Measurements from ENCODE around the gene EVI2B.
"Not testable (repeated sequence)": the region's sequence is repeated elsewhere in the genome, so short reads cannot be mapped to it uniquely, and the experiment has no call there.

The EVI2B gene, protein sequence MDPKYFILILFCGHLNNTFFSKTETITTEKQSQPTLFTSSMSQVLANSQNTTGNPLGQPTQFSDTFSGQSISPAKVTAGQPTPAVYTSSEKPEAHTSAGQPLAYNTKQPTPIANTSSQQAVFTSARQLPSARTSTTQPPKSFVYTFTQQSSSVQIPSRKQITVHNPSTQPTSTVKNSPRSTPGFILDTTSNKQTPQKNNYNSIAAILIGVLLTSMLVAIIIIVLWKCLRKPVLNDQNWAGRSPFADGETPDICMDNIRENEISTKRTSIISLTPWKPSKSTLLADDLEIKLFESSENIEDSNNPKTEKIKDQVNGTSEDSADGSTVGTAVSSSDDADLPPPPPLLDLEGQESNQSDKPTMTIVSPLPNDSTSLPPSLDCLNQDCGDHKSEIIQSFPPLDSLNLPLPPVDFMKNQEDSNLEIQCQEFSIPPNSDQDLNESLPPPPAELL

GRCh38 chr17:31313982-31314781, at the start of gene EVI2B:
EVI2B (minus strand) TSS chr17:31314054; CDS start chr17:31305609, 8,445 bp downstream.
- DNase-seq (ENCODE audit: low read depth in 2 of 2) = no peak

GRCh38 chr17:31357839-31358394, 44.1 kb upstream of the EVI2B start:
- DNase-seq (ENCODE audit: low read depth in 2 of 2) = no peak

DNA sequence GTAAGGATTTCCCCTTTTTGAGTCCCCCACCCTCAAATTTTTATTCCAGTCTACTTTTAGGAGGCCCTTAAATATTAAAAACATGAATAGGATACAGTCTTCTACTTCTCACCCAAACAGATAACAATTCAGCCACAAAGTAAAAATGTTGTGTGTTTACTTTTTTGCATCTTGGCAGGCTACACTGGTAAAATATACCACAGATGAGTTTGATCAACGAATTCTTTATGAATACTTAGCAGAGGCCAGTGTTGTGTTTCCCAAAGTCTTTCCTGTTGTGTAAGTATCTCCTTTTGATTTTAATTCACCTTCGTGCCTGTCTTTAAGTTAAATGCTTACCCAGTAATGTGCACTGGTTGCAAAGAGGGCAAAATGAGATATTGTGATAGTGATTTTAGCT, 43.2 kb upstream of the EVI2B start:
- DNase-seq (ENCODE audit: low read depth in 2 of 2) = no peak

GRCh38 chr17:31355935-31356334, 42.1 kb upstream of the EVI2B start:
- DNase-seq (ENCODE audit: low read depth in 2 of 2) = no peak

DNA sequence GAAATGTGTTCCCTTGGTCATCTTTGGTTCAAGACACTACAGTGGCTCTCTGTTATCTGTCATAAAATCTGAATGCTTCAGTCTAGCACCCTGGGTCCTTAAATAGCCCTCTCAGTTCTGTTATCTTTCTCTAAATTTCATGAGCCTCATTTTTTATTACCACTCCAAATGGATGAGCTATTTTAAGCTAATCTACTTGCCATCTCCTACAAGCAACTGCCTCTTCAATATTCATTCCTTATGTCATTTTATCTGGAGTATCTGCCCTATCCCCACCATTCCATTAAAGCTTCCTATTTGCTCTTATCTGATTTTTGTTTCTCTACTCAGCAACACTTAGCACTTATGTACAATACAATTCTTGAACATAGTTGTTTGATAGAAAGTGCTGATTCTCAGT, 35.6 kb upstream of the EVI2B start:
- DNase-seq (ENCODE audit: low read depth in 2 of 2) = no peak

DNA sequence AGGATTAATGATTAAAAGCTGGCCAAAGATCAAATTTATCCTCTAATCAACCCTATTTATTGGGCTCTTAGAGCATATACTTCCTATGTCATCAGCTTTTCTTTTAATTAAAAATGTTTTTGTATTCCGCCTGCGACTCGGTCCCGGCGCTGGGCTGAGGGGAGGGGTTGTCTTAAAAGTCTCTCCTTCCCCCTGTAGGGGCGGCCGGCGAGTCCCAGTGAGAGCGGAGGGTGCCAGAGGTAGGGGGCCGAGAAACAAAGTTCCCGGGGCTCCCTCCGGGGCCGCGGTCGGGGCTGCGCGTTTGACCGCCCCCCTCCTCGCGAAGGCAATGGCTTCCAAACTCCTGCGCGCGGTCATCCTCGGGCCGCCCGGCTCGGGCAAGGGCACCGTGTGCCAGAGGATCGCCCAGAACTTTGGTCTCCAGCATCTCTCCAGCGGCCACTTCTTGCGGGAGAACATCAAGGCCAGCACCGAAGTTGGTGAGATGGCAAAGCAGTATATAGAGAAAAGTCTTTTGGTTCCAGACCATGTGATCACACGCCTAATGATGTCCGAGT, 31.4 kb upstream of the EVI2B start:
- not testable (repeated sequence) for DNase-seq (ENCODE audit: low read depth in 2 of 2)

DNA sequence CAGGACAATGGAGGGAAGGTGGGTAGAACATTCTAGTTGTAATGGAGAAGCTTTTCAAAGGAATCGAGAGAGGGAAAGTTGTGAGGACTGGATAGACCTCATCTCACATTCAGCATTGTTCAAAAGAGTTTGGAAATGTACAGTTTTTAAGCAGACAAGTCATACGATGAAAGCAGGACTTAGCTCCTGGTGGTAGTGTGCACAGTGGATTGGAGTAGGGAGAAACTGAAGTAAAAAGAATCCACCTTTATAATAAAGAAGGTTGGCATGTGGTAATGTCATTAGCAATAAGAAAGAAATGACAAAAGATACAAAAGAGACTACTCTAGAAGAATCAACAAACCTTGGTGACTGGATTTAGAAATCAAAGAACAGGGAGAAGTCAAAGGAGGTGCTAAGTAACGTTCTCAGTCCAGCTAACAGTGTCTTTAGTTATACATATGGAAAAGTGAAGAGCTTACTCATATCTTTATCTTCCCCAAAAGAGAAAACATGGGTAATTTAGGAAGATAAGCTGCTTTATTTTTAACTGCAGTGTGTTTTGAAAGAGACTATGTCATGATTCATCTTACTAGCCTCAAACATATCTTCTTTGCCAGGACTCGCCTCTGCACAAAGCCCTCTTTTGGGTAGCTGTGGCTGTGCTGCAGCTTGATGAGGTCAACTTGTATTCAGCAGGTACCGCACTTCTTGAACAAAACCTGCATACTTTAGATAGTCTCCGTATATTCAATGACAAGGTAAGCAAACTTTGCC, 26.2 kb upstream of the EVI2B start:
- DNase-seq (ENCODE audit: low read depth in 2 of 2) = no peak

DNA sequence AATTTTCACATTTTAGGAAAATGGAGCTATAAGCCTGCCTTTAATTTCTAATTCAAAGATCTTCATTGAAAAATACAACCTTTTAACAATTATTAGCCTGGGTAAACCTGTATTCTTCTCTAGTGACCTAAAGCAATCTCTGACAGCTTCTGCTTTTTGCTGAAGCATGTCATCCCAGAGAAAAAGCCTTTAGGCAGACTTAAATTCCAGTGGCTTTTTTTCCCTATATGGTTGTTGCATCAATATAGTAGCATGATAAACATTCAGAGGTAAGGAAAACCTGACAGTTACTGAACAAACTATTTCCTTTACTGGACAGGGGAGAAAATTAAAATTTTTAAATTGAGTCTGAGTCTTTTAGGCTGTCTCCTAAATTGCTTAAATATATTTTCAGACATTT, 15.4 kb upstream of the EVI2B start:
- DNase-seq (ENCODE audit: low read depth in 2 of 2) = no peak

GRCh38 chr17:31328160-31328535, 14.3 kb upstream of the EVI2B start:
- DNase-seq (ENCODE audit: low read depth in 2 of 2) = no peak

DNA sequence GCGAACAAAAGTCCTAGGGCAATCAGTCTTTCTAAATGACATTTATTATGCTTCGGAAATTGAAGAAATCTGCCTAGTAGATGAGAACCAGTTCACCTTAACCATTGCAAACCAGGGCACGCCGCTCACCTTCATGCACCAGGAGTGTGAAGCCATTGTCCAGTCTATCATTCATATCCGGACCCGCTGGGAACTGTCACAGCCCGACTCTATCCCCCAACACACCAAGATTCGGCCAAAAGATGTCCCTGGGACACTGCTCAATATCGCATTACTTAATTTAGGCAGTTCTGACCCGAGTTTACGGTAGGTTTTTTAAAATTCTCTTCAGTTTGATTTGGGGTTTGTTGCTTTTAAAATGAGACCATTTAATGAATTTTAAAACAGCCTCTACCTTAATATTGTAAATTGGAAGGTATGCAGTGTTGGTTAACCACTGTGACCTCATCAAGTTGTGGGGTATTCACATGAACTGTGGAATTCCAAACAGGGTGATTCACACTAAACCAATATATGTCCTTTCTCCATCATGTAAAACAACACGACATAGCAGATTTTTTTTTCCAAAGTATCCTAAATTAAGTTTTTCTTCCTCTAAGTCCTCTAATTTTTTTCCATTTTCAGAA, 13.8 kb upstream of the EVI2B start:
- DNase-seq (ENCODE audit: low read depth in 2 of 2) = no peak

DNA sequence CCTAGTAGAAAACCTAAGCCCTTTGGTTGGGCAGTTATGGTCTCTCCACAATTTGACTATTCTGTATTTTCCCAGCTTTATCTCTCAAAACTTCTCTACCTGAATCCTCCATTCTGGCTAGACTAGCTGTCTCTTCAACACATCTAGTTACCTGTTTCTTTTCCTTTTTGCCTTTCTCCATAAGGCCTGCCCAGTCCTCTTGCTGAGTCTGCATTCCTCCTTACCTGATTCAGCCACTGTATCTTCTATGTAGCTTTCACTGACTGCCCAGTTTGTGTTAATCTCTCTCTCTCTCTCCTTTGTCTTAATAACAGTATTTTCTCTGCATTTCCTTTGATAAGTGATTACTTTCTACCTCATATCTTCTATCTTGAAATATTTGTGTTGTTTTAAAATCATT, 9.7 kb upstream of the EVI2B start:
- no peak for DNase-seq (ENCODE audit: low read depth in 2 of 2)

- no peak for DNase-seq (ENCODE audit: low read depth in 2 of 2)
These were observed 8.1 kb upstream of the EVI2B start for GRCh38 chr17:31321966-31322365.

DNA sequence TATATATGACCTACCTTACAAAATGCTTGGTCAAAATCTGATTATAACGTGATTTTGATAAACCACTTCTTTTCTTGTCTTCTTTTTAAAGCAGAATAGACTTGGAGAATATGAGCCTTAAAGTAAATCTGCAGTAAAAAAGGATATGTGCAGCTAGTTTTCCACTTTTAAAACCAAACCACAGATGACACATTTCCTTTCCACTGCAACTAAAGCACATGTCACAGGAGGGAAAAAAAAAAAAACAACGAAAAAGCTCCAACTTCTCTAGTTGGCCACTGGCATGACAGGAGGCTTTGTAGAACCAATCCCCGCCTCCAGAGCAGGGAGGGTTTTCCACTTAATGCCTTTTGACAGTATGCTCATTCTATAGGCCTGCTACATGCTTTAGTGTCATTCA, 7.6 kb upstream of the EVI2B start, which contains the start of gene EVI2A:
EVI2A (minus strand) TSS at position 142 of the 400 bp plus-strand sequence. CDS start 2,609 bp downstream, outside the sequence.
- peak; percentile 49 to 56 for DNase-seq (ENCODE audit: low read depth in 2 of 2)

- DNase-seq (ENCODE audit: low read depth in 2 of 2) = no peak
These were observed 6.9 kb upstream of the EVI2B start for GRCh38 chr17:31320791-31321190.

DNA sequence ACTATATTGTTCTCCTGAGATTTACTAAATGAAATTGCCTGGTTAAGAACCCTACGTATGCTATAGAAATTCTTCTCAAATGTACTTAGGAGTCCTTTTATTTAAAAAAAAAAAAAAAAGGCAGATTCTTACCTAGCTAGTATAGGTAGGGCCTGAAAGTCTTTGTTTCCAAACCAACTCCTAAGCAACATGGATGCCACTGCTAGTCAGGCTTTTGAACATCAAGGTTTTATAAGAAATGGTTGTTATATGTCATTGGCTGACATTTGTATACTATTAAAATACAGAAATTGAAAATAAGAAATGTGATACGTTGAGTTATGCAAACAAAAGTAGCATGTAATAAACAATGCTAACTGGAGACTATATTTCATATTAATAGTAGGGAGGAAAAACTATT, 6.4 kb upstream of the EVI2B start:
- no peak for DNase-seq (ENCODE audit: low read depth in 2 of 2)

DNA sequence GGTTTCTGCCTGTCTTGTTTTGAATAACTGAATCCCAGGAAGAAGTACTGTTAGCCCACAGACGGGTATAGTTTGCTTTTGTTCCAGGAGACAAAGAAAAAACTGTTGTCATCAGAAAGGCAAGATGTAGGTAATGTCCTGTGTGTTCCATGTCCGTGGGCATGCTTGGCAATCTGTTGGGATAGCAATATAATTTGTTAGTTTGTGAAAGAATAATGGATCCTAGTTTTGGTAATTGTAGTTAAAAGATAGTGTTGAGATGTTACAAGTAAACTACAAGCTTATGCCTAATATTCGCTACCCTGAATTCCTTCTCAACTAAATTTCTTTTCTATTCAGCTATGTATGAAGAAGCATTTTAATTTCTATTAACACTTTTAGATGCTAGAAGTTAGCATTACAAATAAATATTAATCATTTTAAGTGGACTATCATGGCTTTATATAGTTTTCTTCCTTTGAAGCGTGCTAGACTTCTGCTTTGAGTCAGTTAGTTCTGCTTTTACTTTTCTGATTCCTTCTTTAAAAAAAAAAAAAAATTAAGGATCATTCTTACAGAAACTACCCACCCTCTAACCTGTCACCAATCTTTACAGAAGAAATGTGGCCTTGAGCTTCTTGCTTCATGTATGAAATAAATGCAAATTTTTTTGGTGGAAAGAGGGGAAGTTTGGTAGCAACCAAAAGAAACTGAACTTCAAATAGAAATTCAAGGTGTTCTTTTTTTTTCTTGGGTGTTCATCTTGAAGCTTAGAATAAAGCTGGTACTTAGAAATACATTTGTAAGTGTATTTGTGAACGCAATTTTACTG, 5.2 kb upstream of the EVI2B start:
- no peak for DNase-seq (ENCODE audit: low read depth in 2 of 2)

DNA sequence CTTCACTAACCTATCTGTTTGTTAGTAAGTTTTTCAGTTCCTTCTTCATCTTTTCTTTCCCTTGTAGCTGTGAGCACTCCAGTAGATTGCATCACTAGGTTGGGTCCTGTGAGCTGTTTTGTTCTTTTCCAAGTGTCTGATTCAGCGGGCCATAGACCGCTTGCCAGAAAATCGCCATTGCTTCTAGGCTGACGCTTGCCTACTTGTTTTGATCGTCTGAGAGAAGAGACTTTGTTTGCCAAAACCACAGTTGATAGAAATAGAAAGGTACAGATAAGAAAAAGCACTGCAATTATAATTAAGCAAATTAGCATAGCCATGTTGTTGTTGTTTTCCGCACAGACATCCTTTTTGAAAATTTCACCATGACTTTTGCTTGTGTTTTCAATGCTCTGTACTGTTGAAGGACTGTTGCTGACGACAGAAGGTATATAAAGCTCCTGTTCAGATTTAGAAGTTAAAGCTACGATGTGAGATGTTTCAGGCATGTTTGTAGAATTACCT, 4.5 kb upstream of the EVI2B start:
- peak; percentile 23 to 26 for DNase-seq (ENCODE audit: low read depth in 2 of 2)

GRCh38 chr17:31314782-31315100, 887 bp upstream of the EVI2B start:
- DNase-seq (ENCODE audit: low read depth in 2 of 2) = no peak

DNA sequence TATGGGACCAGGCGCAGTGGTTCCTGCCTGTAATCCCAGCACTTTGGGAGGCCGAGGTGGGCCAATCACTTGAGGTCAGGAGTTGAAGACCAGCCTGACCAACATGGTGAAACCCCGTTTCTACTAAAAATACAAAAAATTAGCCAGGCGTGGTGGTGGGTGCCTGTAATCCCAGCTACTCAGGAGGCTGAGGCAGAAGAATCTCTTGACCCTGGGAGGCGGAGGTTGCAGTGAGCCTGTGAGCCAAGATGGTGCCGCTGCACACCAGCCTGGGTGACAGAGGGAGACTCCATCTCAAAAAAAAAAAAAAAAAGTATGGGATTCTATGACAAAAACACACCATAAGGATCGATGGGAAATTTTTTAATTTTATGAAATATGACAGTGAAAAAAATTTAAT, 1.6 kb downstream of the EVI2B start:
- not testable (repeated sequence) for DNase-seq (ENCODE audit: low read depth in 2 of 2)

GRCh38 chr17:31311526-31311925, 2.3 kb downstream of the EVI2B start:
- no peak for DNase-seq (ENCODE audit: low read depth in 2 of 2)
